SK-N-SH (cell line): ENCODE data around the gene SSX2IP.

ENCODE experiments used
- MAX ChIP-seq: IDR thresholded peaks from 2 replicates; pipeline ENCODE4 v1.4.0; 2012; ENCODE audit warnings: low read depth
- MXI1 ChIP-seq: IDR thresholded peaks from 2 replicates; pipeline ENCODE4 v1.6.1; 2012; ENCODE audit warnings: mild to moderate bottlenecking, low read depth, low read length, improper control_type of control experiment

- TF ChIP-seq MAX (no peak), MXI1 (no peak)
These were observed 48.0 kb upstream of the SSX2IP start for GRCh38 chr1:84738237-84738636.
